Epithelial cell of prostate (primary cell): ENCODE results near the gene ETNK1.

ENCODE experiments used
- DNase-seq: peaks from one replicate; pipeline ENCODE4 v3.0.0-alpha.2; 2011; ENCODE audit warnings: low read depth, low spot score
- H3K27ac ChIP-seq: fragments of 450-650 bp; 2 replicates; pipeline ENCODE4 v1.5.1; 2017; ENCODE audit warnings: mild to moderate bottlenecking

The ETNK1 gene

GRCh38 chr12:22729957-22730443, 105.0 kb downstream of the ETNK1 start:
- DNase-seq = no peak

GRCh38 chr12:22731236-22731635, 106.3 kb downstream of the ETNK1 start:
- no peak for DNase-seq
- no peak overlapping the region for H3K27ac ChIP-seq

More at GRCh38 chr12:22729957-22730443, 105.0 kb downstream of the ETNK1 start:
- no peak overlapping the region for H3K27ac ChIP-seq

GRCh38 chr12:22733756-22734155, 108.8 kb downstream of the ETNK1 start:
- no peak overlapping the region for H3K27ac ChIP-seq
- DNase-seq = no peak

- no peak overlapping the region for H3K27ac ChIP-seq
- DNase-seq = no peak
These were observed 114.0 kb downstream of the ETNK1 start for GRCh38 chr12:22738945-22739344.
